GM23338 (cell line): Measurements from ENCODE around the gene TTC23. TPM values are rescaled to one million over a fixed set of nuclear protein-coding genes. Genes with fewer than 3 reads are reported as not detected.

Experiments
- ATAC-seq: fragments of 200-7000 bp; cut with Tn5 transposase; 3 replicates; pipeline ENCODE4 v1.9.1; 2020
- DNase-seq: peaks from one replicate; pipeline ENCODE4 v3.0.0-alpha.2; 2015; ENCODE audit warnings: low spot score
- H2AFZ ChIP-seq: fragments of 200-600 bp; sonication (generic); 2 replicates; pipeline ENCODE4 v1.8.0; 2016; ENCODE audit warnings: antibody characterized with exemption, mild to moderate bottlenecking, moderate library complexity
- H3F3A ChIP-seq: fragments of 200-600 bp; sonication (generic); replicated peaks from 2 replicates; pipeline ENCODE4 v1.8.0; 2017; ENCODE audit warnings: antibody characterized with exemption, mixed run types, low read depth
- H3K27ac ChIP-seq: fragments of 200-600 bp; sonication (generic); 2 replicates; pipeline ENCODE4 v1.6.1; 2016; ENCODE audit warnings: low read depth
- H3K27me3 ChIP-seq: fragments of 200-600 bp; sonication (generic); 2 replicates; pipeline ENCODE4 v1.8.0; 2016; ENCODE audit warnings: mild to moderate bottlenecking, mixed run types, moderate library complexity; ENCODE audit not compliant: insufficient read depth
- H3K36me3 ChIP-seq: fragments of 200-600 bp; sonication (generic); 2 replicates; pipeline ENCODE4 v1.8.0; 2016; ENCODE audit warnings: mild to moderate bottlenecking; ENCODE audit not compliant: insufficient read depth
- H3K4me1 ChIP-seq: fragments of 200-600 bp; sonication (generic); 2 replicates; pipeline ENCODE4 v1.8.0; 2016; ENCODE audit warnings: mild to moderate bottlenecking, moderate library complexity; ENCODE audit not compliant: insufficient read depth
- H3K4me2 ChIP-seq: fragments of 200-600 bp; sonication (generic); 2 replicates; pipeline ENCODE4 v1.7.1; 2017; ENCODE audit warnings: mixed run types
- H3K4me3 ChIP-seq: fragments of 200-600 bp; sonication (generic); 2 replicates; pipeline ENCODE4 v1.6.1; 2016; ENCODE audit warnings: mixed run types
- H3K79me2 ChIP-seq: fragments of 200-600 bp; sonication (generic); replicated peaks from 2 replicates; pipeline ENCODE4 v1.8.0; 2017; ENCODE audit warnings: mild to moderate bottlenecking; ENCODE audit not compliant: insufficient read depth
- H3K9me2 ChIP-seq: fragments of 200-600 bp; sonication (generic); 2 replicates; pipeline ENCODE4 v1.8.0; 2017; ENCODE audit not compliant: insufficient read depth
- H4K20me1 ChIP-seq: fragments of 200-600 bp; sonication (generic); replicated peaks from 2 replicates; pipeline ENCODE4 v1.8.0; 2017; ENCODE audit warnings: mild to moderate bottlenecking; ENCODE audit not compliant: insufficient read depth
- H3K27ac Mint-ChIP-seq: 2 replicates; pipeline ENCODE4 v1.8.0; 2020; ENCODE audit warnings: inconsistent platforms, mild to moderate bottlenecking, moderate library complexity, mixed read lengths
- H3K27me3 Mint-ChIP-seq: 3 replicates; pipeline ENCODE4 v1.8.0; 2022; ENCODE audit warnings: low read depth, mild to moderate bottlenecking, moderate library complexity, mixed read lengths, inconsistent platforms; ENCODE audit not compliant: insufficient read depth, poor library complexity
- H3K36me3 Mint-ChIP-seq: 3 replicates; pipeline ENCODE4 v1.8.0; 2021; ENCODE audit warnings: low read depth, mild to moderate bottlenecking, inconsistent platforms, moderate library complexity, mixed read lengths
- H3K4me1 Mint-ChIP-seq: 3 replicates; pipeline ENCODE4 v1.8.0; 2020; ENCODE audit warnings: mild to moderate bottlenecking, inconsistent platforms, mixed read lengths
- H3K4me3 Mint-ChIP-seq: 3 replicates; pipeline ENCODE4 v1.8.0; 2021; ENCODE audit warnings: moderate library complexity, mild to moderate bottlenecking, inconsistent platforms, mixed read lengths
- H3K9me3 Mint-ChIP-seq: 3 replicates; pipeline ENCODE4 v1.8.0; 2020; ENCODE audit warnings: moderate library complexity, mild to moderate bottlenecking, inconsistent platforms, mixed read lengths
- CREB1 ChIP-seq: fragments of 250-450 bp; sonication (Bioruptor Pico); IDR thresholded peaks from 2 replicates; pipeline ENCODE4 v1.5.0; 2020; ENCODE audit warnings: low read depth, mild to moderate bottlenecking, moderate library complexity
- EZH2 ChIP-seq: fragments of 200-600 bp; sonication (generic); IDR thresholded peaks from one replicate; pipeline ENCODE4 v1.8.0; 2017; ENCODE audit warnings: antibody characterized with exemption, mild to moderate bottlenecking, low read depth; ENCODE audit not compliant: unreplicated experiment
- EZH2phosphoT487 ChIP-seq: fragments of 200-600 bp; sonication (generic); IDR thresholded peaks from one replicate; pipeline ENCODE4 v1.8.1; 2018; ENCODE audit warnings: antibody characterized with exemption; ENCODE audit not compliant: unreplicated experiment
- JUNB ChIP-seq: IDR thresholded peaks from one replicate; pipeline ENCODE4 v1.6.1; 2016; ENCODE audit warnings: antibody characterized with exemption; ENCODE audit not compliant: unreplicated experiment
- NANOG ChIP-seq: IDR thresholded peaks from 2 replicates; pipeline ENCODE4 v1.6.1; 2016; ENCODE audit warnings: antibody characterized with exemption, borderline replicate concordance
- POLR2AphosphoS5 ChIP-seq: IDR thresholded peaks from 2 replicates; pipeline ENCODE4 v1.6.1; 2016; ENCODE audit warnings: antibody characterized with exemption, low read depth
- STAT1 ChIP-seq: IDR thresholded peaks from one replicate; pipeline ENCODE4 v1.6.1; 2016; ENCODE audit warnings: antibody characterized with exemption; ENCODE audit not compliant: unreplicated experiment
- ZNF114 ChIP-seq: fragments of 250-450 bp; sonication (Bioruptor Pico); IDR thresholded peaks from 2 replicates; pipeline ENCODE4 v1.5.0; 2020; ENCODE audit warnings: mild to moderate bottlenecking, moderate library complexity
- ZNF331 ChIP-seq: fragments of 250-450 bp; sonication (Bioruptor Pico); IDR thresholded peaks from 2 replicates; pipeline ENCODE4 v1.5.0; 2020; ENCODE audit warnings: low read depth, mild to moderate bottlenecking, moderate library complexity
- ZNF462 ChIP-seq: fragments of 250-450 bp; sonication (Bioruptor Pico); IDR thresholded peaks from 2 replicates; pipeline ENCODE4 v1.5.0; 2020; ENCODE audit warnings: mild to moderate bottlenecking, moderate library complexity
- polyA plus RNA-seq: library from polyadenylated mRNA; unstranded; fragments of >200 nt; fragmentation: Nextera tagmentation; extraction: Ambion mirVana; gene quantifications from 2 replicates; pipeline ENCODE4 v1.2.1, GENCODE V29; 2016
- total RNA-seq: library from RNA; depleted of rRNA; stranded (reverse); fragments of >200 nt; shearing (Covaris generic); gene quantifications from 2 replicates; pipeline ENCODE4 v1.2.3, GENCODE V29; 2014
- TF ChIP-seq, protein P1 (sequence below): IDR thresholded peaks from 2 replicates; pipeline ENCODE4 v1.6.1; 2016; ENCODE audit warnings: antibody characterized with exemption
- TF ChIP-seq, protein P2 (sequence below), 2 experiments: fragments of 200-600 bp in 1 of 2; sonication (generic) in 1 of 2; conservative IDR thresholded peaks; 2 replicates each; pipeline versions ENCODE4 v1.5.1 to v1.6.1; 2016 to 2017; ENCODE audit warnings: antibody characterized with exemption in 2 of 2, low read depth in 2 of 2, mild to moderate bottlenecking in 2 of 2, moderate library complexity in 1 of 2
- TF ChIP-seq, protein P3 (sequence below): IDR thresholded peaks from one replicate; pipeline ENCODE4 v1.6.1; 2018; ENCODE audit warnings: antibody characterized with exemption; ENCODE audit not compliant: unreplicated experiment

Gene TTC23
- total and polyA plus RNA-seq, 2 experiments from 2014 or later, result 6.3 to 25.2 TPM

DNA sequence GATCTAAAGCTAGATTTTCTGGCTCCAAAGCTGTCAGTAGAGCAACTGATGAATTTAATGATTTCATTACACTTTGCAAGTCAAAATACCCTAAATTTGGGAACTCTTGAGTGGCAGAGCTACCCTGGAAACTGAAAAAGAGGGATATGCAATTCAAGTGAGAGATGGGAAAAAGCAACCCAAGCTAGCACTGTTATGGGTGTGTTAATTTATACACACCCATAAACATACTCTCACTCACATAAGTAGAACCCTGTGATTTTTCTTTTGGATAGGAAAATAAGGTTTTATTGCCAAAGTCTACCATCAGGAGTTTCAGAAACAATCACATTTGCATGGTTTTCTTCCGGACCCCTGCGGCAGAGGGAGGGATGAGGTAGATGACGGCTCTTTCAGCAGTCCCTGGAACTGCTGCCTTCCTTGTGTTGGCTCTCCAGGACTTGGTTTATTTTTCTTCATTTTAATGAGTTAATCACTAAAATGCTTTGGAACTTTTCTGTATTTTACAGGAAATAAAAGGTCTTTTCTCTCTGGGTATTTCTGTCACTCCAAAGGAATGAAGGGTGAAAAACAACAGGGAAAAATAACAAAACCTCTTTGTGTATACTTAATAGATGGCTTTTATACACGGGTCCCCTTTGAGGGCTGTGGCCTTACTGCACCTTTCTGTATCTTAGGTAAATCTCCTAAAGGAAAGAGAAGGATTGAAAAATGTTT lies 63.8 kb downstream of the TTC23 start:
- peaks cover 2% of the 10 kb centered on the region for H3K27me3 Mint-ChIP-seq
- Histone ChIP-seq H3K9me2 (no peaks in the 10 kb centered on the region), H2AFZ (no peak overlapping the region), H3K36me3 (no peaks in the 10 kb centered on the region), H3K27me3 (no peaks in the 10 kb centered on the region), H3K4me1 (peaks cover 6% of the 10 kb centered on the region; the same call in 1 of the 2 replicates), H4K20me1 (no peaks in the 10 kb centered on the region), H3K79me2 (no peaks in the 10 kb centered on the region), H3K4me3 (no peak overlapping the region), H3K27ac (no peak overlapping the region), H3K4me2 (no peak overlapping the region), H3F3A (no peaks in the 10 kb centered on the region)
- no peak overlapping the region for H3K4me3 Mint-ChIP-seq
- H3K36me3 Mint-ChIP-seq, result peaks cover 13% of the 10 kb centered on the region; the same call in 2 of the 3 replicates
- H3K9me3 Mint-ChIP-seq, result no peaks in the 10 kb centered on the region; the same call in 2 of the 3 replicates
- DNase-seq (no peak), ATAC-seq (no peak)
- no peak overlapping the region for H3K27ac Mint-ChIP-seq
- peaks cover 22% of the 10 kb centered on the region for H3K4me1 Mint-ChIP-seq
- TF ChIP-seq ZNF462 (CRISPR knock-in tag) (no peak), EZH2 (no peak), ZNF331 (CRISPR knock-in tag) (no peak), POLR2AphosphoS5 (no peak), NANOG (no peak), ZNF114 (CRISPR knock-in tag) (no peak), EZH2phosphoT487 (no peak), CREB1 (CRISPR knock-in tag) (no peak), JUNB (no peak), STAT1 (no peak)
- TF ChIP-seq, protein P1, sequence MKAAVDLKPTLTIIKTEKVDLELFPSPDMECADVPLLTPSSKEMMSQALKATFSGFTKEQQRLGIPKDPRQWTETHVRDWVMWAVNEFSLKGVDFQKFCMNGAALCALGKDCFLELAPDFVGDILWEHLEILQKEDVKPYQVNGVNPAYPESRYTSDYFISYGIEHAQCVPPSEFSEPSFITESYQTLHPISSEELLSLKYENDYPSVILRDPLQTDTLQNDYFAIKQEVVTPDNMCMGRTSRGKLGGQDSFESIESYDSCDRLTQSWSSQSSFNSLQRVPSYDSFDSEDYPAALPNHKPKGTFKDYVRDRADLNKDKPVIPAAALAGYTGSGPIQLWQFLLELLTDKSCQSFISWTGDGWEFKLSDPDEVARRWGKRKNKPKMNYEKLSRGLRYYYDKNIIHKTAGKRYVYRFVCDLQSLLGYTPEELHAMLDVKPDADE, result no peak
- TF ChIP-seq, protein P2, sequence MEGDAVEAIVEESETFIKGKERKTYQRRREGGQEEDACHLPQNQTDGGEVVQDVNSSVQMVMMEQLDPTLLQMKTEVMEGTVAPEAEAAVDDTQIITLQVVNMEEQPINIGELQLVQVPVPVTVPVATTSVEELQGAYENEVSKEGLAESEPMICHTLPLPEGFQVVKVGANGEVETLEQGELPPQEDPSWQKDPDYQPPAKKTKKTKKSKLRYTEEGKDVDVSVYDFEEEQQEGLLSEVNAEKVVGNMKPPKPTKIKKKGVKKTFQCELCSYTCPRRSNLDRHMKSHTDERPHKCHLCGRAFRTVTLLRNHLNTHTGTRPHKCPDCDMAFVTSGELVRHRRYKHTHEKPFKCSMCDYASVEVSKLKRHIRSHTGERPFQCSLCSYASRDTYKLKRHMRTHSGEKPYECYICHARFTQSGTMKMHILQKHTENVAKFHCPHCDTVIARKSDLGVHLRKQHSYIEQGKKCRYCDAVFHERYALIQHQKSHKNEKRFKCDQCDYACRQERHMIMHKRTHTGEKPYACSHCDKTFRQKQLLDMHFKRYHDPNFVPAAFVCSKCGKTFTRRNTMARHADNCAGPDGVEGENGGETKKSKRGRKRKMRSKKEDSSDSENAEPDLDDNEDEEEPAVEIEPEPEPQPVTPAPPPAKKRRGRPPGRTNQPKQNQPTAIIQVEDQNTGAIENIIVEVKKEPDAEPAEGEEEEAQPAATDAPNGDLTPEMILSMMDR (conservative IDR thresholded peaks at IDR 0.05; ENCODE audit: low read depth in 2 of 2), result no peak
- TF ChIP-seq, protein P3, sequence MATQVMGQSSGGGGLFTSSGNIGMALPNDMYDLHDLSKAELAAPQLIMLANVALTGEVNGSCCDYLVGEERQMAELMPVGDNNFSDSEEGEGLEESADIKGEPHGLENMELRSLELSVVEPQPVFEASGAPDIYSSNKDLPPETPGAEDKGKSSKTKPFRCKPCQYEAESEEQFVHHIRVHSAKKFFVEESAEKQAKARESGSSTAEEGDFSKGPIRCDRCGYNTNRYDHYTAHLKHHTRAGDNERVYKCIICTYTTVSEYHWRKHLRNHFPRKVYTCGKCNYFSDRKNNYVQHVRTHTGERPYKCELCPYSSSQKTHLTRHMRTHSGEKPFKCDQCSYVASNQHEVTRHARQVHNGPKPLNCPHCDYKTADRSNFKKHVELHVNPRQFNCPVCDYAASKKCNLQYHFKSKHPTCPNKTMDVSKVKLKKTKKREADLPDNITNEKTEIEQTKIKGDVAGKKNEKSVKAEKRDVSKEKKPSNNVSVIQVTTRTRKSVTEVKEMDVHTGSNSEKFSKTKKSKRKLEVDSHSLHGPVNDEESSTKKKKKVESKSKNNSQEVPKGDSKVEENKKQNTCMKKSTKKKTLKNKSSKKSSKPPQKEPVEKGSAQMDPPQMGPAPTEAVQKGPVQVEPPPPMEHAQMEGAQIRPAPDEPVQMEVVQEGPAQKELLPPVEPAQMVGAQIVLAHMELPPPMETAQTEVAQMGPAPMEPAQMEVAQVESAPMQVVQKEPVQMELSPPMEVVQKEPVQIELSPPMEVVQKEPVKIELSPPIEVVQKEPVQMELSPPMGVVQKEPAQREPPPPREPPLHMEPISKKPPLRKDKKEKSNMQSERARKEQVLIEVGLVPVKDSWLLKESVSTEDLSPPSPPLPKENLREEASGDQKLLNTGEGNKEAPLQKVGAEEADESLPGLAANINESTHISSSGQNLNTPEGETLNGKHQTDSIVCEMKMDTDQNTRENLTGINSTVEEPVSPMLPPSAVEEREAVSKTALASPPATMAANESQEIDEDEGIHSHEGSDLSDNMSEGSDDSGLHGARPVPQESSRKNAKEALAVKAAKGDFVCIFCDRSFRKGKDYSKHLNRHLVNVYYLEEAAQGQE, result no peak
